NCI-H2081 treated with DMSO at 0.1 percent for 48 hours (cell line): ENCODE measurements around the gene TUBB8B.
"Not testable (repeated sequence)": the region's sequence is repeated elsewhere in the genome, so short reads cannot be mapped to it uniquely, and the experiment has no call there.

Source experiments
- DNase-seq: peaks from one replicate; lab custom pipeline; 2025; lab: John Stamatoyannopoulos, UW

The TUBB8B gene

GRCh38 chr18:12773-13172, 36.6 kb downstream of the TUBB8B start:
- DNase-seq = not testable (repeated sequence)

DNA sequence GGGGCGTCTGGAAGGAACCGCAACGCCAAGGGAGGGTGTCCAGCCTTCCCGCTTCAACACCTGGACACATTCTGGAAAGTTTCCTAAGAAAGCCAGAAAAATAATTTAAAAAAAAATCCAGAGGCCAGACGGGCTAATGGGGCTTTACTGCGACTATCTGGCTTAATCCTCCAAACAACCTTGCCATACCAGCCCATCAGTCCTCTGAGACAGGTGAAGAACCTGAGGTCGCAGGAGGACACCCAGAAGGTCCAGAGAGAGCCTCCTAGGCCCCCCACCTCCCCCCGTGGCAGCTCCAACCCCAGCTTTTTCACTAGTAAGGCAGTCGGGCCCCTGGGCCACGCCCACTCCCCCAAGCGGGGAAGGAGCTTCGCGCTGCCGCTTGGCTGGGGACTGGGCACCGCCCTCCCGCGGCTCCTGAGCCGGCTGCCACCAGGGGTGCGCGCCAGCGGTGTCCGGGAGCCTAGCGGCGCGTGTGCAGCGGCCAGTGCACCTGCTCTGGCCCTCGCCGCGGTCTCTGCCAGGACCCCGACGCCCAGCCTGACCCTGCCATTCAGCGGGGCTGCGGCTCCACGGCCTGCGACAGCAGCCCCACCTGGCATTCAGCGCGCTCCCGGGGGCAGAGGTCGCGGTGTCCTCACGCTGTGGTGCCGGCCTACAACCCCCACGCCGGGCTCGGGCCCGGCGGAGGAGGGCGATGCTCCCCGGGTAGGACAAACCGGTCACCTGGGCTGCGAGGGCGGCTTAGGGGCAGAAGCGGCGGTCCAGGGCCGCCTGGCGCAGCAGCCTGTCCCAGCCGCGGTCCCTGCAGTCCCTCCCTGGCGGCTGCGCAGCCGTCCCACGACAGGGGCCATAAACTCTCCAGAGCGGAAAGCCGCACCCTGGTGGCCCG, 37.8 kb downstream of the TUBB8B start:
- not testable (repeated sequence) for DNase-seq

GRCh38 chr18:10624-11184, 38.7 kb downstream of the TUBB8B start:
- DNase-seq = not testable (repeated sequence)

GRCh38 chr18:9937-10336, 39.5 kb downstream of the TUBB8B start:
- not testable (repeated sequence) for DNase-seq
